Activated CD8-positive, alpha-beta memory T cell treated with anti-CD3 and anti-CD28 coated beads, Interleukin-2, amount 50 U/mL, for 1 hour (primary cell): ENCODE measurements around the gene HOXD9.

Source experiments
- DNase-seq: peaks from one replicate; pipeline ENCODE4 v3.0.0-alpha.2; 2020; ENCODE audit errors: extremely low read depth

HOXD9 gene

DNA sequence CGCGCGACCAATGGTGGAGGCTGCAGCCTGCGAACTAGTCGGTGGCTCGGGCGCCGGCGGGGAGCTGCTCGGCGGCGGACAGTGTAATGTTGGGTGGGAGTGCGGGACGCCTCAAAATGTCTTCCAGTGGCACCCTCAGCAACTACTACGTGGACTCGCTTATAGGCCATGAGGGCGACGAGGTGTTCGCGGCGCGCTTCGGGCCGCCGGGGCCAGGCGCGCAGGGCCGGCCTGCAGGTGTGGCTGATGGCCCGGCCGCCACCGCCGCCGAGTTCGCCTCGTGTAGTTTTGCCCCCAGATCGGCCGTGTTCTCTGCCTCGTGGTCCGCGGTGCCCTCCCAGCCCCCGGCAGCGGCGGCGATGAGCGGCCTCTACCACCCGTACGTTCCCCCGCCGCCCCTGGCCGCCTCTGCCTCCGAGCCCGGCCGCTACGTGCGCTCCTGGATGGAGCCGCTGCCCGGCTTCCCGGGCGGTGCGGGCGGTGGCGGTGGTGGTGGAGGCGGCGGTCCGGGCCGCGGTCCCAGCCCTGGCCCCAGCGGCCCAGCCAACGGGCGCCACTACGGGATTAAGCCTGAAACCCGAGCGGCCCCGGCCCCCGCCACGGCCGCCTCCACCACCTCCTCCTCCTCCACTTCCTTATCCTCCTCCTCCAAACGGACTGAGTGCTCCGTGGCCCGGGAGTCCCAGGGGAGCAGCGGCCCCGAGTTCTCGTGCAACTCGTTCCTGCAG lies at the start of gene HOXD9:
Gene HOXD9, plus strand, starts transcription at position 37 of the 728 bp plus-strand sequence. Its CDS starts 50 bp downstream, at position 87.
- no peak for DNase-seq

DNA sequence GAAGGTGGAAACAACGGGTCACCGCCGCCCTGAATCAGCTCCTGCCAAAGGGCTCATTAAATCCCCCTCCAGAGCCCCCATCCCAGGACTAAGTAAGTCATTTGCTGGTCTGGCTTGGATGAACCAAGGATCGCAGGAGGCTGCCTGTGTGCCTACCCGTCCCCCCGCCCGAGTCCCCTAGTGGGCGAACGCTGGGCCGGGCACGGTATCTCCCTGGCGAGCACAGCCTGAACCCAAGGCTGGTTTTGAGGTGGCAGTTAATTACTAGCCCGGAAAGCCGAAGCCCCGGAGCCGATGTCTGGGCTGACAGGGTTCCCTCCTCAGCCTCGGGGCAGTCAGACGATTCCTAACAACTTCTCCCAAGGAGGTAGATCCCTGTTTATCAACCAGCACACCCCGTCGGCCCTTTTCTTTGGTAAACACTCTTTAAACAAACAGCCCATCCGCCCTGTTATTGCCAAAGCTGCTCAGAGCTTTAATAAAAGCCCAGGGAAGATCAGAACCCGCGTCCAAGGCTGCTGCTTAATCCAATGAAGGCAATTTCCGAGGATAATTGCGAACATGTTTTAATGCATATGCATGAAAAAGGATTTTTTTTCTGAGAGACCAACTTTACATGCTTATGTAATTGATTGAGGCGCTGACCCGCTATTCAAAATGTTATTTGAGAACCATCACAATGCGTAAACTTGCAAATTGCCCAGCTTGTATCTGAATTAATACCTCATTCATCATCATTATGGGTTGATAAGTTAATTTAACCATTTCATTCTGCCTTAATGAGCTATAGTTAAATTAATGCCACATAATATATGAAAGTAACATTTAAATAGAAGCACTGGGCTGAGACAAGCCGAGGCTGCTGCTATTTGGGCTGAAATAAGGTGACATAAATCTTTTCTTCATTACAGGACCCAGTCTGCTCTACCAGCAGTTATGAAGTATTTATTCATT lies 49.3 kb upstream of the HOXD9 start:
- DNase-seq, result no peak

DNA sequence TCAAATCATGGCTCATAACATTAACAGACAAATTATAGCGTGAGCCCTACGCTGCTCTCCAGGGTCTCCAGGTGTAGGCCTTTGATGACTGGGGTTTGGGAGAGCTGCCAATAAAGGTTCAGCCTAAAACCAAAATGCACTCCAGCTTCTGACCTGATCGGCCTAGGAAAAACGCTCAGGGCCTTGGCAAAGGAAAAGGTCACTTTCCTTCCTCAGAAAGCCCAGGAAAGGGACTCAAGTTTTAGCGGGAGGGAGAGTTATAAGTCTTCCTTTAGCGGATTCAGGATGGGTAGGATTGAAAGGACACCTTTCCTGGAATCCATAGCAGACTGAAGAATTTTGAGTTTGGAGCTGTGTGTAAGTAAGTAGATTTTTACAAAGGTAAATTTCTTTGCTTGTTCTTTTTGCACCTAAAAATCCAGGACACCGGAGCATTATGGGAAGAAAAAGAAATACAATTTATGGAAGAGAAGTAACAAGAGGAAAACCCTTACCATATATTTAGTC lies 47.5 kb upstream of the HOXD9 start:
- DNase-seq, result no peak

DNA sequence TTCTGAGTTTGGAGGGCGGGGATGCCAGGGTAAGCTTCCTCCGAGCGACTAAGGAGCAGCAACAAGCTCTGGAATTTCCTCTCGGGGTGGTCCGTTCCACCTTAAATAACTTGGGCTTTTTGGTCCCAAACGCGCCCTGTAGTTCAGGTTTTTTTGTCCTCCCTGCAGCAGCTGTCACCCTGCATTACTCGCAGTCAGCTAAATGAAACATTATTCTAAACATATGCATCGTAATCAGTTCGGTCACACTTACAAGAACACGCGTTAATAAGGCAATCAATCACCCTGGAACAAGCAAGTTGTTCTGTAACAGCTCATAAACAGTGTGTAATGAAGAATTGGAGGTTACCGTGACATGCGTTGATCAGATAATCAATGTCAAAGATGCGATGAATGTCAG lies 47.0 kb upstream of the HOXD9 start:
- DNase-seq, result no peak

DNA sequence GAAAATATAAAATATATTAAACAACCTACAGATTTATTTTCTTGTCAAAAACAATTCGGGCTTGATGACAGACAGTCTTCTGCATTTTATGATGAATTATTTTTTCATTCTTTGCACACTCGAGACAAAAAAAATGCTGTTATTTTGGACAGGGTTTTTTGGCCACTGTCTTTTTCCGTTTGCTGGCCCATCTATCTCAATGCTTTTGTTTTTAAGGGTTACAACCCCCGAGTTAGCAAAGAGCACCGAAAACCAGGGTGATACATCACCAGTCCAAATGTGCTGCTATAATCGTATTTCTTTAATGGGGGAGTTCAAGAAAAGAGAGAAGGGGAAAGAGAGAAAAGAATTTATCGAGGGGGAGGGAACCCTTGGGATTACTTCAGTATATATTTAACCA lies 46.5 kb upstream of the HOXD9 start:
- DNase-seq, result no peak

DNA sequence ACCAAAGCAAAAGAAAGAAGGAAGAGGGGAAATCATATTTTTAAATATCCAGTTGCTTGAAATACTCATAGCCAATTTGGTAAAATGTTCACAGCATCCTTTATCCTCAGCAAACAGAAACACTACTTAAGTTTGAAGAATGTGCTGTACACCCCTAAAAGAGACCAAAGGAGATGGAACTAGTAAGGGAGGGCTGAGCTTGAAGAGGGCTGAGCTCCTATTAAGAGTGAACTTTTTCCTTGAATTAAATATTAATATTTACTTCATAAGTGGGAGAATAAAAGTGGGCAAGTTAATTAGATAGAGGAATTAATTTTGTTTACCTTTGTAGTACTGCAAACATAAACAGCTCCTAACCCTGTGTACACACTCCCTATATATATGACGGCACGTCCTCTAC lies 45.7 kb upstream of the HOXD9 start:
- DNase-seq, result no peak

DNA sequence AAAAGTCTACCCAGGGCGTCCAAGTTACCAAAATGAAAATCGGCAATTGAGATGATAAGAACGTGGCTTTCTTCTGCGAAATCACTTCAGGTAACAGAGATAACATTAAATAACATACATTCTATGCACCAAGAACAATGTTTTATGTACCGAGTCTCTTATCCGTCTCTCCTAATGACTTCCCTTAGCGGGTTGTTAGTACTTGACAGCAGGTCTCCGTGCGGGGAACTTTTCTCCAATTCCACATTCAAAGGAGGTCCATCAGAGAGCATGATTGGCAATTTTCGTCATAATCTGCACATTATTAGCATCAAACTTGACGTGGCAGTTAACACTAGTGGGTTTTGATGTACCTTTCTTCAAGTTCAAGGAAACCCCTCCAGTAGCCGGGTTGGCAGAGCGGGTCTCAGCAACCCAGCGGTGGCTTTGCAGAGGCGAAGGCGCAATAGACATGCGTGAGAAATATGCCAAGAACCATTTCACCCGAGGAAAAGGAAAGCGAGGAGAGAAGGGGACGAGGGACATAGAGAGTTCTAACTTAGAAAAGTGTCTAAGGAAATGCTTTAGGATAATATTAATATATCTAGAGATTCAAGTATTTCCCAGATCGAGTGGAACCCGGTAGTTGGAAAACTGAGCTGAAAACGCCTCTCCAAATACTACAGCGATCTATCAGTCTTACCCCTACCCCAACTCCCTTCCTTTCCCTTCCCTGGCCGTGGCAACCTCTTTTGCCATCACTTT lies 43.8 kb upstream of the HOXD9 start:
- no peak for DNase-seq

DNA sequence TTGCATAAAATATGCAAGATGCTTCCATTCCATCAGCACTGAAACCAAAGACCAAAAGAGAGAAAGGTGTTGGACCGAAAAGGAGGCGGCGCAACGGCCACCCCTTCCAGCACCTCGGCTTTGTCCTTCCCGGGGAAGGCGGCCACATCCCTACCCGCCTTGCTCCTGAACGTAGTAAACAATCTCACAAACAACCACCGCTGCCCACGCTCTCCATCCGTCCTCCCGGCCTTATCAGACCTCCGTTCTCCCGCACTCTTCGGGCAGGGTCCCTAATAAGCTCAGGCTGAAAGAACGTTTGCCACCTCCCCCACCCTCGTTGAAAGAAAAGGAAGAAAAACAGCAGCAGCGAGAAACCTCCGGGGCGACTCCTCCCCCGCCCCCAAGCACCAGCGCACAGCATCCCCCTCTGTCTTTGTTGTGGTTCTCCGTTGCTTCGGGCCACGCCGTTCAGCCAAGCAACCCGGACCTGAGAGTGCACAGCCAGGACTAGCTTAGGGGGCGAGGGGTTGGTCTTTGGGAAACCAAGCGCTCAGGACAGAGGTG lies 43.2 kb upstream of the HOXD9 start:
- no peak for DNase-seq

DNA sequence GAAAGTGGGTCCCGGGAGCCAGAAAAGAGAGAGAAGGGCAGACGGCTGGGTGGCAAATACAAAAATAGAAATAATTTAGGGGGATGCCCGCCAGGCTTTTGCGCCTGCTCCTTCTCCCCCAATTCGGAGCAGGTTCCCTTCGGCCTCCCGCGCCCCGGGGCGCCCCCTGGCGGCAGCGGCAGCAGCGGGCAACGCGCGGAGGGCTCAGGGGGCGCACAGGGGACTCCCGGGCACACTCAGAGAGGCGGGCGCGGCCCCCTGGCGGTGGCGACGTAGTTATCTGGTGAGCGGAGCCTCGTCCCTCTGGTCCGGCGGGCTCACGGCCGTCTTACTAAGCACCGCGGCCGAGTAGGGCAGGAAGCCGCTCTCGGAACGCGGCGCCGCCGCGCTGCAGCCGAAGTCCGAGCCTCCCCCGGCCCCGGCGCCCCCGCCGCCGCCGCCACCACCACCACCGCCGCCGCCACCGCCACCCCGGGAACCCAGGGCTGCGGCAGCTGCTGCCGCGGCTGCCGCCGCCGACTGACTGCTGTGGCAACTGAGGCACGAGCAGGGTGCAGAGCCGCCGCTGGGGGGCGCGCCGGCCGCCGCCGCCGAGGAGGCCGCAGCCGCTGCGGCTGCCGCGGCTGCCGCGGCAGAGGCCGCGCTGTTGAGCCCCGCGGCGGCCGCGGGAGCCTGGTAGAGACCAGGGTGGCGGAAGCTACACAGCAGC lies 42.5 kb upstream of the HOXD9 start:
- no peak for DNase-seq

DNA sequence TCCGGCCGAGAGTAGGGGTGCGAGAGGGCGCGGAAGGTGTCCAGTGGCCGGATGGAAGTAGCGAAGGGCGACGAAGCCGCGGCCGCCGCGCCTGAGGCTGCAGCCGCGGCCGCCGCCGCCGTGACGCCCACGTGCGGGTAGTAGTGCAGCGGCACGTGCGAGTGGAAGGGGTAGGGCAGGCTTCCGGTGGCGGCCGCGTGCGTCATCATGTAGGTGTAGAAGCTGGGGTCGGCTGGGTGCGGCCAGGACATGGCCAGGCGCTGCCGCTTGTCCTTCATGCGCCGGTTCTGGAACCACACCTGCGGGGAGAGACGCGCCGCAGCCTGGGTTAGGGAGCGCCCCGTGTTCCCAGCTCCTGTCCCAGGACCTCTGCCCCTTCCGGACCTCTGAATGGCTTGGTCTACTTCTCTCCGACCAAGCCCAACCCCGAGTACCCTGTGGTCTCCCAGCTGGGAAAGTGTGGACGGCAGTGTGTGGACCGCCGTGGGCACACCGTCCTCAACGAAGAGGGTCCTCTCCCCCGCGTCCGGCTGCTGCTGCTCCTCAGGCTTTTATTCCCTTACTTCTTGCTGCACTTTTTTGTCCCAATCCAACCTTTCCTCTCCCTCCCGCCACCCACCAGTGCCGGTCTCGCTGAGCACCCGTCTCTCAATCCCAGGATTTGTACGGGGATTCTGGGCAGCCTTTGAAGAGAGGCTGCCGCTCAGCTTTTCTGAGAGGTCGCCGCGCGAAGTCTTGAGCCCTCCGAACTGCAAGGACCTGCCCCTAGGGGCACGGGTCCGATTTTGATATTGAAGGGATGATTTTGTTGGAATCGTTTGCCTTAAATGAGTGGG lies 41.8 kb upstream of the HOXD9 start:
- no peak for DNase-seq

DNA sequence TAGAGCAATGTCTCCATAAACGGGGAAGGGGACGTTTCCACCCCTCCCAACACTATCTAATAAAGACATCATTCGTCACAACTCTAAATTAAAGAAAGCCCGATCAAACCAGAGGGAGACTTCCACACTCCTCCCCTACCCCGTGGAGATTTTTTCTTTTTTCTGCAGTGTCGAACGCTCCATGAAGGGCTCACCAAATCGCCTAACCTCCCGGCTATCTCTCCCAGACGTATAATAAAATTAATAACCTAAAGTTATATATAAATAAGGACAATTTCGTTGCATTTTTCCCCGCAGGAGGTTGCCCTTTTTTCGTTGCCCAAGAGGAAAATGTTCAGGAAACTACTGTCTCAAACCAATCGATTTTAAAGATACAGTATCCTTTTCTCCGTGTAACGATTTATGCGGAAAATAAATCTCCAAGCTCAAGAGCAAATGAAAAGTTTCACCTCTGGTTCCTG lies 41.1 kb upstream of the HOXD9 start:
- no peak for DNase-seq

DNA sequence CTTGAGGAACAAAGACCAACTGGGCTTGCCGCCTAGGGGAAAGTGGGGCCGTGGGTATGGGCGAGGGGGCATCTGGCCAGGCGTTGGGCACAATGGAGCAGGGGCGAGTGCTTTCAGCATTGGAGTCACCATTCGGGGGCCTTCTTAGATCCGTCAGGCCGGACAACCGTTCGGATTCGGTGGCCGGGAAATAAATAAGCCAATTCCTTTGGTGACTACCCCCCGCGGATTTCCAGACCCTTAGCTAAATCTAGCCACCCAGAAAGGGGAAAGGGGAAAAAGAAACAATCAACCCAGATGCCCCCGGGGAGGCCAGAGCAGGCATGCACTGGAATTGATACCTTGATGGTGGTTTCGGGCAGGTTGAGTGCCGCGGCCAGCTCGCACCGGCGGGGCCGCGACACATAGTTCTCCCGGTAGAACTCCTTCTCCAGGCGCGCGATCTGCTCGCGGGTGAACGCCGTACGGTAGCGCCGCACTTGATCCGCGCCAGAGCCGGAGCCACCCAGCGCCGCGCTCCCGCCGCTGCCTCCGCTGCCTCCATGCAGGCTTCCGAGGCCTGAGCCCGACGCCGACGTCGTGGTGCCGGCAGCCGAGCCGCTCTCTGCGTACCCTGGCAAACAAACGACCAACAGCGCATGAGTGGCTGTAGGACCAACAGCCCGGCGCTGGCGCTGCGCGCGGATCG lies 40.5 kb upstream of the HOXD9 start:
- DNase-seq, result no peak

DNA sequence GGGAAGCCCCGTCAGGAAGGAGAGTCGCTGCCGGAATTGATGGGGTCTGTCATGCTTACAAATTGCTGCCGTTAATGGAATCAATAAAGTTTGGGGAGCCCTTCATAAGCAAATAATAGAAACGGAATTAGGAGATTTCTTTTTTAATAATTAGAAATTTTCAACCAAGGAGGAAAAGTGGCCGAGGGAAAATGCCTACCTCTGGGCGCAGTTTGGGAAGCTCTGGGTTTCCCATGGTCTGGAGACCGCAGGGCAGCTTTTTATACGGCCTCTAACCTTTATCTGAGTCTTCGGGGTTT lies 40.0 kb upstream of the HOXD9 start:
- no peak for DNase-seq

DNA sequence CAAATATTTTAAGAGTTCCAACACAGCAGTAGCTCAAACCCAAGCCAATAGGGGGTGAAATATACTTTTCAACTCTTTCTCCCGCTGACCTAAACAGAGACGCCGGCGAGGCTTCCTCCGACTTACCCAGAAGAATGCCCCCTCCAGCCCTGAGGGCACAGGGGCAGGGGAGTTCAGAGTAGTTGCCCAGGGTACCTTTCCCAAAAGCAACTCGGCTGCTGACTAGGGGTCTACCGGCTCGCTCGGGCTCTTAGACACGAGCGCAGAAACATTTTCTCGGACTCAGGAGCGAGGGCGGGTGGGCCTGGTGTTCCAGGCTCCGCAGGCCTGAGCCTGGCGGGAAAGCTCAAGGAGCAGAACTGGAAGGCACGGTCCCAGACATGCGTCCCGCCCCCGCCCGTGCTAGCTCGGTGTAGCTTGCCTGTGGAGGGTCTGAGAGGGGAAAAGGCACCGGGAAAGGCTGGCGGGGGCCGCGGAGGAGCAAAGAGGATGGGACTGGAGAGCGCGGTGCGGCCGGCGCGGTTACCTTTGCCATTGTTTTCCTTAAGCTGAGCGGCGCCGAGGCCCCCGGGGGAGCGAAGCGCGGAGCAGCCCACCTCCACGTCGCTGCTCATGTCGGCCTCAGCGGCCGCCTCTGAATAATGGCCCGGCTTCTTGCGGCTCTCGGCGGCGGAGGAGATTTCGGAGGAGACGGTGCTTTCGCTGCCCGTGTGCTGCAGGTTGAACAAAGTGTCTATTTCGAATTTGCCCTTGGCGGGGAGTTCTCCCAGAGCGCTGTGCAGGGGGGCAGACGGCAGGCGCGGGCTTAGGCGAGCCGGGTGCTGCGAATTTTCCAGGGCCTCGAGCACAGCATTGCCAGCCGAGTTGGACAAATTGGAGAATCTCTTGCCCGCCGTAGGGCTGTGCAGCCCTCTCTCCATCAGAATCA lies 39.4 kb upstream of the HOXD9 start:
- DNase-seq, result no peak

DNA sequence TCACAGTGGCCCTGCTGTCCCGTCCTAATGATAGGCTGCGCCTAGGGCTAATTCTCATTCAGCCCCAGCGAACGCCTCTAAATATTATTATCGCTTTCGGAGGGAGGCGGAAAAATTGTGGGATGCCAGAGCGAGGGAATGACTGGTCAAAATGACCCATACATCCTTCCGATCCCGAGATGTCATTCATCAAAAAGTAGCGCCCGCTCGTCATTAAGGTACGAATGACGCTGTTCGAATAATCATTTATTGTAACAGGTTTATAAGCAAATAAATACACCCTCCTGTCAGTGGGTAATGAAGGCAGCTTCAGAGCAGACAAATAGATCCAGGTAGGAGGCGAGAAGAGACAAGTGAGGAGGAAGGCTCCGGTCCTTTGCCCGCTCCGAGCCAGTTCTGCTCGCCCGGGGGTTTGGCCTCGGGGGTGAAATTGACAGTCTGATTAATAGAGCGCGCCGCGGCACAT lies 38.7 kb upstream of the HOXD9 start, which contains the start of gene EVX2:
Gene EVX2, minus strand, starts transcription at position 167 of the 466 bp plus-strand sequence. CDS start 186 bp downstream, outside the sequence.
- DNase-seq, result no peak

DNA sequence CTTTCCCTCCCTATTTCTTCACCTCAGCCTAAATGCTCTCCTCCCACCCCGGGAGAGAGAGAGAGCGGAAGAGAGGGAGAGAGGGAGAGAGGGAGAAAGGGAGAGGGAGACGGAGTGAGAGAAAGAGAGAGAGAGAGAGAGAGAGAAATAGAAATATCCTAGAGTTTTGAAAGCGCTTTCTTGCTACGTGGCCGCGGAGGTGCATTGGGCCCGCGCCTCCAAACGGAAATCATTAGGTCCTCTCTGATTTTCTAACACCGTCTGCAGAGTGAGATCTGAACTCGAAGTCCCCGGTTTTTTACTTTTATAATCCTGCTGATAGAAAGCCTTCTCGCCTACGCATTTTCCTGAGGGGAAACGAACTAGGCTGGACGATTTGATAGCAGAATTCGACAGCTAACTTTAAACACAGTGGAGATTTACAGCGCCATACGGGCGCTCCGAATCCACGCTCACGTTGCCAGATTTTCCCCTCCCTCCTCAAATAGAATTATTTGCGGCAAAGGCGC lies 37.9 kb upstream of the HOXD9 start:
- DNase-seq, result no peak

DNA sequence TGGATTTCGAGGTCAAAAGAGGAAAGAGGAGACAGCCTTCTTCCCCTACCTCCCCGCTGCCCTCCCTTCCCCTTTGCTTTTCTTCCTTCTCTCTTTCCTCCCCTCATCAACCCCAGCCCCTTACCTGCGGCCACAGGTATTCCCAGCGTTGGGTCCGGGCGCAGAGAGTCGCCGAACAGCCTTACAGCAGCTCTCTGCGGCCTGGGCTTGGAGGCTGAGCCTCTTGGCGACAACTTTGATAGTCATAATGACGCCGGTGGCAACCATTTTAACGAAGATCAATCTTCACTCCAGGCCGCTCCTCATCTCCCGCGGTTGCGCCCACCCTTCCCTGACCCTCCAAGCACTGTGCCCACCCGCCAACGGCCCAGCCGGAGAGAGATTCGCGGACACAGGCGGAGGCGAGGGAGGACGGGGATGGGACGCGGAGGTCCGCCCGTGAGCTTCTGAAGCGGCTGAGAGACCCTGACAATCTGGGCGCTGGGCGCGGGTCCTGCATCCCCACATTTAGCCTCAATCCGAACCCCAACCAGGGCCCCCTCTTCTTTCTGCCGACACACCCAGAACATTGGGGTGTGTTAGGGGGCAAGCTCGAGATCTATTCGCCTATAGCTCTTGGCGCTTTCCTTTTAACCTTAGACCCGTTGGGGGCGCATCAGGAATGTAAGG lies 37.3 kb upstream of the HOXD9 start:
- no peak for DNase-seq
